Measurements from ENCODE around the gene KRTAP3-2.

- TF ChIP-seq CTCF (IDR thresholded peaks at IDR 0.05; ENCODE audit: poor library complexity, severe bottlenecking), result no peak
- no peak for TF ChIP-seq EZH2 (IDR thresholded peaks at IDR 0.05; ENCODE audit: borderline replicate concordance, insufficient read depth, low read length, poor library complexity, severe bottlenecking)
- no peak for TF ChIP-seq TAF1 (IDR thresholded peaks at IDR 0.05; ENCODE audit: low read depth)
- TF ChIP-seq MXI1 (conservative IDR thresholded peaks at IDR 0.05; ENCODE audit: poor library complexity, severe bottlenecking), result no peak
- no peak for TF ChIP-seq RAD21 (conservative IDR thresholded peaks at IDR 0.05)
These were observed 4.2 kb upstream of the KRTAP3-2 start for GRCh38 chr17:41003926-41004325.
